Colonic mucosa (tissue), 4 donors: Measurements from ENCODE around the gene MS4A4E. TPM values are rescaled to one million over a fixed set of nuclear protein-coding genes. Genes with fewer than 3 reads are reported as not detected.
"Not testable (repeated sequence)": the region's sequence is repeated elsewhere in the genome, so short reads cannot be mapped to it uniquely, and the experiment has no call there.

Experiments
- DNase-seq: peaks from one replicate; pipeline ENCODE4 v3.0.0-alpha.2; 2020
- H3K27ac ChIP-seq: fragments of 200-600 bp; one replicate; pipeline ENCODE4 v1.8.0; 2021
- H3K27me3 ChIP-seq: fragments of 200-600 bp; one replicate; pipeline ENCODE4 v1.8.0; 2021
- H3K36me3 ChIP-seq: fragments of 200-600 bp; one replicate; pipeline ENCODE4 v1.8.0; 2021
- H3K4me1 ChIP-seq: fragments of 200-600 bp; one replicate; pipeline ENCODE4 v1.8.0; 2021; ENCODE audit warnings: mild to moderate bottlenecking
- H3K4me3 ChIP-seq: fragments of 200-600 bp; one replicate; pipeline ENCODE4 v1.8.0; 2021
- H3K9ac ChIP-seq, 2 donors: one replicate each; pipeline ENCODE4 v1.7.0; 2013; ENCODE audit warnings: control low read depth in 2 of 2, low read depth in 2 of 2, low read length in 2 of 2
- H3K9me3 ChIP-seq: fragments of 200-600 bp; one replicate; pipeline ENCODE4 v1.8.0; 2021
- CTCF ChIP-seq: fragments of 200-600 bp; IDR thresholded peaks from one replicate; pipeline ENCODE4 v1.8.0; 2022; ENCODE audit warnings: antibody characterized with exemption, mild to moderate bottlenecking
- intact Hi-C: fragments of 100-400 bp; cut with DNase I; formaldehyde crosslinking; loops from one replicate; pipeline ENCODE4 v1.14.1; 2022
- microRNA-seq: library from miRNA; unstranded; fragments of <30 nt; microRNA quantifications from one replicate; pipeline ENCODE4, GENCODE V29; 2019
- total RNA-seq, 2 donors: library from RNA; stranded (reverse); fragmentation: NEBNext Ultra II Directional in 1 of 2; extraction: Animal tissue kit (Norgen Biotek cat#: 25700) in 1 of 2; gene quantifications; one replicate each; pipeline ENCODE4 v1.2.1, GENCODE V29; 2021
- donor health status: healthy.
- donor health status: DM: no; HTN: no; CAD: no.
- donor health status: DM: no; HTN: no; CAD: no.

Gene MS4A4E
- total RNA-seq, 2 donors from 2014 or later, result 0.69 to 1.0 TPM

GRCh38 chr11:60159868-60160267 lies 83.1 kb downstream of the MS4A4E start:
- intact Hi-C loops, result no loop called here
- no peak for TF ChIP-seq CTCF
- Histone ChIP-seq H3K4me1 (no peaks in the 10 kb centered on the region), H3K9ac (no peak overlapping the region), H3K9me3 (no peaks in the 10 kb centered on the region), H3K27ac (no peak overlapping the region), H3K4me3 (no peak overlapping the region), H3K27me3 (no peaks in the 10 kb centered on the region), H3K36me3 (no peaks in the 10 kb centered on the region)
- DNase-seq, result no peak

GRCh38 chr11:60159284-60159683 lies 83.7 kb downstream of the MS4A4E start:
- Histone ChIP-seq H3K4me3 (no peak overlapping the region), H3K36me3 (no peaks in the 10 kb centered on the region), H3K9ac (no peak overlapping the region), H3K4me1 (no peaks in the 10 kb centered on the region), H3K27me3 (no peaks in the 10 kb centered on the region), H3K27ac (no peak overlapping the region), H3K9me3 (no peaks in the 10 kb centered on the region)
- DNase-seq, result no peak
- no peak for TF ChIP-seq CTCF
- intact Hi-C loops, result no loop called here

GRCh38 chr11:60158636-60159035 lies 84.3 kb downstream of the MS4A4E start:
- DNase-seq, result no peak
- no peak overlapping the region for H3K4me3 ChIP-seq
- no peaks in the 10 kb centered on the region for H3K4me1 ChIP-seq
- no peaks in the 10 kb centered on the region for H3K9me3 ChIP-seq
- H3K36me3 ChIP-seq, result no peaks in the 10 kb centered on the region
- TF ChIP-seq CTCF, result no peak
- H3K27ac ChIP-seq, result no peak overlapping the region
- intact Hi-C loops, result no loop called here
- H3K27me3 ChIP-seq, result no peaks in the 10 kb centered on the region
- H3K9ac ChIP-seq, result no peak overlapping the region

- Histone ChIP-seq H3K27me3 (no peaks in the 10 kb centered on the region), H3K27ac (no peak overlapping the region), H3K9me3 (no peaks in the 10 kb centered on the region), H3K36me3 (no peaks in the 10 kb centered on the region), H3K4me3 (no peak overlapping the region), H3K4me1 (no peaks in the 10 kb centered on the region), H3K9ac (no peak overlapping the region)
- no peak for TF ChIP-seq CTCF
- no peak for DNase-seq
- intact Hi-C loops, result no loop called here
Observed at GRCh38 chr11:60155931-60156330, 87.0 kb downstream of the MS4A4E start.

GRCh38 chr11:60152727-60153126 lies 90.2 kb downstream of the MS4A4E start:
- H3K27ac ChIP-seq, H3K36me3 ChIP-seq, H3K9me3 ChIP-seq, DNase-seq, intact Hi-C loops, H3K9ac ChIP-seq, H3K27me3 ChIP-seq, H3K4me3 ChIP-seq, H3K4me1 ChIP-seq: not testable (repeated sequence)

- Histone ChIP-seq H3K27me3 (no peaks in the 10 kb centered on the region), H3K27ac (no peak overlapping the region), H3K9me3 (no peaks in the 10 kb centered on the region), H3K4me3 (no peak overlapping the region), H3K9ac (no peak overlapping the region), H3K4me1 (no peaks in the 10 kb centered on the region), H3K36me3 (no peaks in the 10 kb centered on the region)
- TF ChIP-seq CTCF, result no peak
- intact Hi-C loops, result no loop called here
- no peak for DNase-seq
Observed at GRCh38 chr11:60150279-60150678, 92.7 kb downstream of the MS4A4E start.

Small RNAs within 50 kb of the gene (microRNA-seq; reads per million reads assigned to microRNA genes)
- gene MIR6503, result 2.8 reads per million

Other genes with a start within 250 kb of the MS4A4E start
- gene OOSP4B, start 226.0 kb downstream of the MS4A4E start, total RNA-seq, result not detected
- gene OOSP2, start 202.7 kb downstream of the MS4A4E start, total RNA-seq, result not detected
- not detected for gene MS4A3, start 186.5 kb downstream of the MS4A4E start, total RNA-seq
- 1 to 10 TPM; 2.2 to 2.9 TPM for gene MS4A2, start 154.5 kb downstream of the MS4A4E start, total RNA-seq
- 10 to 100 TPM; 10.5 to 43.1 TPM for gene MS4A6A, start 60.1 kb downstream of the MS4A4E start, total RNA-seq
- gene MS4A4A, start 37.5 kb upstream of the MS4A4E start, total RNA-seq, result 10 to 100 TPM in 1 of 2 donors, 1 to 10 TPM in 1; 5.6 to 12.1 TPM
- not detected for gene MS4A6E, start 84.1 kb upstream of the MS4A4E start, total RNA-seq
- 10 to 100 TPM in 1 of 2 donors, 1 to 10 TPM in 1; 3.3 to 12.6 TPM for gene MS4A7, start 135.4 kb upstream of the MS4A4E start, total RNA-seq
- gene MS4A14, start 153.3 kb upstream of the MS4A4E start, total RNA-seq, result 1 to 10 TPM in 1 of 2 donors, under 1 TPM in 1; 0.17 to 1.1 TPM
- gene MS4A5, start 186.4 kb upstream of the MS4A4E start, total RNA-seq, result not detected
- gene MS4A1, start 212.7 kb upstream of the MS4A4E start, total RNA-seq, result under 1 TPM; 0.96 to 0.98 TPM
- gene MS4A12, start 249.6 kb upstream of the MS4A4E start, total RNA-seq, result 100 to 1,000 TPM in 1 of 2 donors, 10 to 100 TPM in 1; 46.5 to 445 TPM